HG03432 (cell line): ENCODE data around the gene PLCB3.
A peak's percentile ranks its signal among the peaks of the same experiment; 100 is the strongest.
"Not testable (repeated sequence)": the region's sequence is repeated elsewhere in the genome, so short reads cannot be mapped to it uniquely, and the experiment has no call there.

Experiments
- ATAC-seq: cut with Tn5 transposase; IDR thresholded peaks from one replicate; pipeline ENCODE4 v1.9.1; 2021; ENCODE audit warnings: mild to moderate bottlenecking, moderate library complexity; ENCODE audit not compliant: unreplicated experiment

PLCB3 gene

DNA sequence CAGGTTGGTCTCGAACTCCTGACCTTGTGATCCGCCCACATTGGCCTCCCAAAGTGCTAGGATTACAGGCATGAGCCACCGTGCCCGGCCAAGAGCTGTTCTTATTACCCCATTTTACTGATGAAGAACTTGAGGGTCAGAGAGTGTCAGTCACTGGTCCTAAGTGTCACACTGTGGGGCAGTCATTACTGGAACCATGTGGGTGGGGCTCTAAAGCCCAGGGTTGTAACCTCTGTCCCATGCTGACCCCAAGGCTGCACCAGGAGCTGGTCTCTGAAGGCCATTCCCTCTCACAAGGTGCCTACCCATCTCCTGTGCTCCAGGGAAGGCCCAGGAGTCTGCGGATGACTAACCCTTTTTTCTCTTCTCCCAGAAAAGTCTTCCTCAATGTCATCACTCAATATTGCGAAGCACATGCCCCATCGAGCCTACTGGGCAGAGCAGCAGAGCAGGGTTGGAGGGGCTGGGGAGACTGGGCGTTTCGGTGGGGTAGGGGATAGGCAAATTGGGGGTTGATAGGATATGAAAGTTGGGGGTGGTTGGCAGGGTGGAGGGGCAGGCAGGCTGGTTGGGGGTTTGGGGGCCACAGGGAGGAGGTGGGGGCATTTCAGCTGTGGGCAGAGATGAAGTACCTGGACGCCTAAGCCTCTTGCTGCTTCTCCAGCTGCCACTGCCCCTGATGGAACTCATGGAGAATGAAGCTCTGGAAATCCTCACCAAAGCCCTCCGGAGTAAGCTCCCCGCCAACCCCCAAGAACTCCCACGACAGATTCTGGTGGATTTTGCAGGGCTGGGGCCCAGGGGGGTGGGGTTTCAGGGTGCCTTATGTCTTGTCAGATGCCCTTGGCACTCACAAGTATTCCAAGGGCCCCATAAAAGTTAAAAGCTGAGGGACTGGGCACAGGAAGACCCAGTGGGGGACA, 52.0 kb downstream of the PLCB3 start:
- ATAC-seq: no peak

DNA sequence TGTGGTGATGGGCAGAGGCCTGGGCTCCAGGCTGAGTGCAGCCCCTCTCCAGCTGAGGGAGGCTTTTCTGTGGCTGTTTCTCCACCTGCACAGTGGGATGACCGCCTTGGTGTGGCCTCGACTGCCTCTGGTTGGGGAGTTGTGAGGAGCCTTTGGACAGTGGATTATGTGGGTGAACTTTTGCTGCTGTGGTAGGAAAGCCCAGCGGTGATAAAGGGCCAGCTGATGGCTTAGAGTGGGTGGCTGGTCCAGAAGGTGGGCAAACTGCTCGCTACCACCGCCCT, 52.6 kb downstream of the PLCB3 start:
- ATAC-seq: no peak

DNA sequence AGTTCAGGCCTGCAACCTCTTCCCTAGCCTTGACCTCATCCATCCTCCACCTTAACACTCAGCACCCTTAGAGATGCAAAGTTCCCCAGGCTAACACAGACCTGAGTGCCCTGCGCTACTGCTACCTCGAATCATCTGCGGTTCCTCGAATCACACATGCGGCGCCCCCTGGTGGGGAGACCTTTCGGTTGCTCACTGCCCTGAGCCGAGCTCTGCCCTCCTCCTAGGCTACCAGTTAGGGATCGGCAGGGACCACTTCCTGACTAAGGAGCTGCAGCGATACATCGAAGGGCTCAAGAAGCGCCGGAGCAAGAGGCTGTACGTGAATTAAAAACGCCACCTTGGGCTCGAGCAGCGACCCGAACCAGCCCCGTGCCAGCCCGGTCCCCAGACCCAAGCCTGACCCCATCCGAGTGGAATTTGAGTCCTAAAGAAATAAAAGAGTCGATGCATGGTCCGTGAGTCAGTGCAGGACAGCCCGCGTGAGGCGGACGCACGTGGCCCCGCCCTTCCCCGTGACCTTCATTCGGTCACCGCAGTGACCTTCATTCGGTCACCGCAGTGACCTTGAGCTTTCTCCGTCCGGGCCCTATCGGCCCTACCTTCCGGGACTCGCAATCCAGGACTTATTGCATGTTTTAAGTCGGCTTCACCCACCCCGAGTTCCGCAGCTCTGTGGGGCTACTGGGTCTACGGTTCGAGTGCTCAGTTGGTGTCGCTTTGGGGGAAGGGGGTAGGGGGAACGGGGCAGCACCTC, 53.2 kb downstream of the PLCB3 start:
- ATAC-seq: peak; percentile 35

DNA sequence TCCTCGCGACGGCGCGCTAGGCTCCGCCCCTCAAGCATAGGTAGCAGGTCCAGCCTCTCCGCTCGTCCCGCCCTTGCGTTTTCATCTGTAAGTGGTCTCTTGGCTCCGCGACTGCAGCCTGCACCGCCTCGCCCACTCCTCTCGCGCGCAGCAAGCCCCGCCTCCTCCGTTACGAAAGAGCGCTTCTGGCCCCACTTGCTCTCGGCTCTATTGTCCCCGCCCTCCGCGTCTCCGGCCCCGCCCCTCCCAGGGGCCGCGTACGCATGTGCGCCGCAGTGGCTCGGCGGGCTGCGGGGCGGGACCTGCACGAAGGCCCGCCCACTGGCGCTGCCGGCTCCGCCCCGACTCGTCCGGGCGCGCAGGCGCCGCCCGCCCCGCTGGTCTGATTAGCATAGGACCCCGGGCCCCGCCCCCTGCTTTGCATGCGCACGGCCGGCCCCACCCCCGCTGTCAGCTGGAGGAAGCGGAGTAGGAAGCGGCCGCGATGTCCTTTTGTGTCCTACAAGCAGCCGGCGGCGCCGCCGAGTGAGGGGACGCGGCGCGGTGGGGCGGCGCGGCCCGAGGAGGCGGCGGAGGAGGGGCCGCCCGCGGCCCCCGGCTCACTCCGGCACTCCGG, 53.9 kb downstream of the PLCB3 start, which contains the start of gene ESRRA:
Gene ESRRA, plus strand, starts transcription at position 450 of the 616 bp plus-strand sequence. CDS start 1,656 bp downstream, outside the sequence.
- ATAC-seq: peak; percentile 70

DNA sequence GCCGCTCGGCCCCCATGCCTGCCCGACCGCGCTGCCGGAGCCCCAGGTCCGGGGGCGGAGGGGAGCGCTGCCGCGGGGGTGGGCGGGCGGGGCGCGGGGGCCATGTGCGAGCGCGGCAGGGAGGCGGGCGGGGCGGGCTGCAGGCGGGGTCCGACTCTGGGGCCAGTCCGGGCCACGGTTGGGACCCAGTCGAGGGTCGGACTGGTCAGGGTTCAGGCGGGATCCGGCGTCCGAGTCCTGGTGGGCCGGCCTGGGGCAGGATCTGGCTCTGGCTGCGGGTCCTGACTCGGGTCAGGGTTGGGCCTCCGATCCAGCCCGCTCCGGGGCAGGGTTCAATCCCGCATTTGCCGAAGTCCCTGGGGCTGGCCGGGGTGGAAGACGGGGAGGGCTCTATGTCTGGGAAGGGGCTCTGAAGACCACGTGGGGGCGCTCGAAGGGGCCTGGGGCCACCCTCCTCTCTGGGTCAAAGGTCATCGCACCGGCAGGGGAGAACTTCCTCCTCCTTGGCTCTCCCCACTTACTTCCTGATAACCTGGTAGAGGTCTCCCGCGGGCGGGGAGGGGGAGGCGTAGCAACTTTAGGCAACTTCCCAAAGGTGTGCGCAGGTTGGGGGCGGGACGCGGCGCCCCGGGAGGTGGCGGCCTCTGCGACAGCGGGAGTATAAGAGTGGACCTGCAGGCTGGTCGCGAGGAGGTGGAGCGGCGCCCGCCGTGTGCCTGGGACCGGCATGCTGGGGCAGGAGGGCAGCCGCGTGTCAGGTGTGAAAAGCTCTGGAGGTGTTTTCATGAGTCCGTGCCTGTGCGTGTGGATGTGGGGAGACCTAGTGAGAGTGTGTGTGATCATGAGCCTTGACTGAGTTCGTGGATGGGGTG, 54.6 kb downstream of the PLCB3 start:
- peak; percentile 24 for ATAC-seq

DNA sequence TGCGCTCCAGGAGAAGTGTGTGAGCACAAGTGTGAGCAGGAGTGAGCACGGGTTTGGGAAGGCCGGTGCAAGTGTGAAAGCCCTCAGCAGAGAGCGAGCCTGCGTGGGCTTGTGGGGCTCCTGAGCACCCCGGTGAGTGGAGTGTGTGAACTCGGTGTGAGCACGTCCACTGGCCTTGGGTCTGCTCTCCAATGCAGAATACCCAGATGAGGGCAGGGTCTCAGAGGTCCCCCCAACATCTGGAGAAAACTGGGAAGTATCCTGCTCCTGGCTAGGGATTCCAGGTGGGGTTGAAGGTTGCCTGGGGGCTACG, 55.2 kb downstream of the PLCB3 start:
- ATAC-seq: no peak

DNA sequence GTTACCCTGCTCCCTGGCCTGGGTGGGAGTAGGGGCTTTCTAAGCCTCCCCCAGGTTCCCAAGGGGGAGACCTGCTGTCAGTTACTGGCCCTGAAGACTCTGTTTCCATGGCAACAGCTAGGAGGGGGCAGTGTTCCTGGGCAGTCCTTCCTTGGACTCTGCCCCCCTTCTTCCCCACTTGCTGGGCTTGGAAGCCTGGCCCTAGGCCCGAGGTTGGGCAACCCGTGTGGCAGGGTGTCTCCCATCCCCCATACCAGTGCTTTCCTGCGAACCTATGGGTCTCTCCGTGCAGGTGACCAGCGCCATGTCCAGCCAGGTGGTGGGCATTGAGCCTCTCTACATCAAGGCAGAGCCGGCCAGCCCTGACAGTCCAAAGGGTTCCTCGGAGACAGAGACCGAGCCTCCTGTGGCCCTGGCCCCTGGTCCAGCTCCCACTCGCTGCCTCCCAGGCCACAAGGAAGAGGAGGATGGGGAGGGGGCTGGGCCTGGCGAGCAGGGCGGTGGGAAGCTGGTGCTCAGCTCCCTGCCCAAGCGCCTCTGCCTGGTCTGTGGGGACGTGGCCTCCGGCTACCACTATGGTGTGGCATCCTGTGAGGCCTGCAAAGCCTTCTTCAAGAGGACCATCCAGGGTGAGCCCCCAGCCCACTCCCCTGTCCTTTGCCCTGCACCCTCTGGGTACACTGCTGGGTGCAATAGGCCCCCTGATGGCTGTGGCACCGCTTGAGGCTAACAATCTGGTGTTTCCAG, 55.7 kb downstream of the PLCB3 start:
- no peak for ATAC-seq

DNA sequence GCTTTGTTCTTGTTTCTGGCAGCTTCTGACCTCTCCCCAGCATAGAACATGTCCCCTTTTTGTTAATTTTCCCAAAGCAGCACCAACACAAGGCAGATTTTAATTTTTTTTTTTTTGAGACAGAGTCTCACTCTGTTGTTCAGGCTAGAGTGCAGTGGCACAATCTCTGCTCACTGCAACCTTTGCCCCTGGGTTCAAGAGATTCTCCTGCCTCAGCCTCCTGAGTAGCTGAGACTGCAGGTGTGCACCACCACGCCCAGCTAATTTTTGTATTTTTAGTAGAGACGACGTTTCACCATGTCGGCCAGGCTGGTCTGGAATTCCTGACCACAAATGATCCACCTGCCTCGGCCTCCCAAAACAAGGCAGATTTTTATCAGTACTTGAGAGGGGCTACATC, 56.5 kb downstream of the PLCB3 start:
- not testable (repeated sequence) for ATAC-seq

DNA sequence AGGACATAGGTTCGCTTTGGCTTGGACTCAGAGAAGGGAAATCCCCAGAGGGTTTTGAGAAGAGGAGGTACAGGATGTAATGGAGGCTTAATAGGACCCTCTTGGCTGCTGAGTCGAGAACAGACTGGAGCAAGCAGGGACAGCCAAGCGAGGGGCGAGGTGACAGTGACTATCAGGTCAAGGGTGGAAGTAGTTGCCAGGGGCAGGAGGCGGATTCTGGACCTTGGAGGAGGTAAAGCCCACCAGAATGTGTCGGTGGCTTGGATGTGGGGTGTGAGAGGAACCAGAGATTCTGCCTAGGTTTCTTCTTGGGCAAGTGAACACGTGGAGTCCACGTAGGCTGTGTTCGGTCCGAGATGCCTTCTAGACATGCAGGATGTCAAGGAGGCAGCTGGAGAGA, 61.6 kb downstream of the PLCB3 start:
- no peak for ATAC-seq

DNA sequence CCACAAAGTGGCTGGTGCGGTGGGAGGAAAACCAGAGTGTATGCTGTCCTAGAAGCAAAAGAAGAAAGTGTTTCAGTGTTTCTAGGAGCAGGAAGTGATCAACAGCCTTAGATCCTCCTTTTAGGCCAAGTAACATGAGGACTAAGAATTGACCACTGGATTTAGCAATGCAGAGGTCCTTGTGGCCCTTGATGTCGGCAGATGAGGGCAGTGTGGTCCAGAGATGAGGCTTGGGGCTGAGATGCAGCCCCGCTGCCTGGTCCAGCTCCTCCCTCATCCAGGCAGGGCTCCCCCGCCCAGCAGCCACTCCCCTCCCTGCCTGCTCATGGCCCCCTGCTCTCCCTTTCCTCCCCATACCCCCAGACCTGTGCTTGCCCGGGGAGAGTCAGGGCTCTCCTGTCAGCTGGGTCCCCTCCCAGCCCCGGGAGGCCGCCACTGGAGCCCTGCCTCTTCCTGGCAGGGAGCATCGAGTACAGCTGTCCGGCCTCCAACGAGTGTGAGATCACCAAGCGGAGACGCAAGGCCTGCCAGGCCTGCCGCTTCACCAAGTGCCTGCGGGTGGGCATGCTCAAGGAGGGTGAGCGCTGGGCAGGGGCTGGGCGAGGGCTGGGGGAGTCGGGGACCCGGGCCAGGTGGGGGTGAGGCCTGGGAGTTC, 62.3 kb downstream of the PLCB3 start:
- ATAC-seq: no peak

DNA sequence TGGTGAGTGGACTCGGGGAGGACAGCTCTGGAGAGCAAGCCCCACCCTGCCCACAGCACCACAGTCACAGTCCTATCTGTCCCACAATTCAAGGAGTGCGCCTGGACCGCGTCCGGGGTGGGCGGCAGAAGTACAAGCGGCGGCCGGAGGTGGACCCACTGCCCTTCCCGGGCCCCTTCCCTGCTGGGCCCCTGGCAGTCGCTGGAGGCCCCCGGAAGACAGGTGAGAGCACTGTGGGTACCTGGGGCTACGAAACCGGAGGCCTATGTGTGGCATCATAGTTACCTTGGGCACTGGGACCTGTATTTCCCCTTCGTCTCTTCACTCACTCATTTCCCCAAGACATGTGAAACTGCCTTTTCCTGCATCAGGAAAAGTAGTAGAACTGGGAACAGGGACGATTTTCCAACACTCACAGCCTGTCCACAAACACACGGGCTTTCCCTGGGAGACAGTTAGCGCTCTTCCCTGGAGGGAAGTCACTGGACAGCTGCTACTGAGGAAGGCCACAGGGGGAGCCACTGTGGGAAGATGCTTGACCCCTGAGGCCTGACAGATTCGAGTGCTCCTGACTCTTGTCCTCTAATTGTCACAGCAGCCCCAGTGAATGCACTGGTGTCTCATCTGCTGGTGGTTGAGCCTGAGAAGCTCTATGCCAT, 62.9 kb downstream of the PLCB3 start:
- ATAC-seq: no peak

DNA sequence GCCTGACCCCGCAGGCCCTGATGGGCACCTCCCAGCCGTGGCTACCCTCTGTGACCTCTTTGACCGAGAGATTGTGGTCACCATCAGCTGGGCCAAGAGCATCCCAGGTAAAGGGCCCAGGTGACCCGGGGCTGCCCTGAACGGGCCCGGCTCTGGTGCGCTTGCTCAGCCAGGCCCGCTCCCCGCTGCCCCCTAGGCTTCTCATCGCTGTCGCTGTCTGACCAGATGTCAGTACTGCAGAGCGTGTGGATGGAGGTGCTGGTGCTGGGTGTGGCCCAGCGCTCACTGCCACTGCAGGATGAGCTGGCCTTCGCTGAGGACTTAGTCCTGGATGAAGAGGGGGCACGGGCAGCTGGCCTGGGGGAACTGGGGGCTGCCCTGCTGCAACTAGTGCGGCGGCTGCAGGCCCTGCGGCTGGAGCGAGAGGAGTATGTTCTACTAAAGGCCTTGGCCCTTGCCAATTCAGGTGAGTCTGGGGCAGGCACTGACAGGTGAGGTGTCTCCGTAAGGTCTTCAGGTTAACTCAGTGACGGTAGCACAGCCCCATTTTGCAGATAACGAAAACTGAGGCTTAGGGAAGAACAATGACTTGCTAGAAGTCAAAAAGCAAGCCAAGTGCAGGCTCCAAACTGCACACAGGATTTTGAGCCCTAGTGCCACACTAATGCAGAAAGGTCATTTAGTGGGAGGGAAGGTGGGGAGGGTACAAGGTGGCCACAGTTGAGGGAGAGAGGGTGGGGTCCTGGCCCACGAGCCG, 63.7 kb downstream of the PLCB3 start:
- no peak for ATAC-seq

DNA sequence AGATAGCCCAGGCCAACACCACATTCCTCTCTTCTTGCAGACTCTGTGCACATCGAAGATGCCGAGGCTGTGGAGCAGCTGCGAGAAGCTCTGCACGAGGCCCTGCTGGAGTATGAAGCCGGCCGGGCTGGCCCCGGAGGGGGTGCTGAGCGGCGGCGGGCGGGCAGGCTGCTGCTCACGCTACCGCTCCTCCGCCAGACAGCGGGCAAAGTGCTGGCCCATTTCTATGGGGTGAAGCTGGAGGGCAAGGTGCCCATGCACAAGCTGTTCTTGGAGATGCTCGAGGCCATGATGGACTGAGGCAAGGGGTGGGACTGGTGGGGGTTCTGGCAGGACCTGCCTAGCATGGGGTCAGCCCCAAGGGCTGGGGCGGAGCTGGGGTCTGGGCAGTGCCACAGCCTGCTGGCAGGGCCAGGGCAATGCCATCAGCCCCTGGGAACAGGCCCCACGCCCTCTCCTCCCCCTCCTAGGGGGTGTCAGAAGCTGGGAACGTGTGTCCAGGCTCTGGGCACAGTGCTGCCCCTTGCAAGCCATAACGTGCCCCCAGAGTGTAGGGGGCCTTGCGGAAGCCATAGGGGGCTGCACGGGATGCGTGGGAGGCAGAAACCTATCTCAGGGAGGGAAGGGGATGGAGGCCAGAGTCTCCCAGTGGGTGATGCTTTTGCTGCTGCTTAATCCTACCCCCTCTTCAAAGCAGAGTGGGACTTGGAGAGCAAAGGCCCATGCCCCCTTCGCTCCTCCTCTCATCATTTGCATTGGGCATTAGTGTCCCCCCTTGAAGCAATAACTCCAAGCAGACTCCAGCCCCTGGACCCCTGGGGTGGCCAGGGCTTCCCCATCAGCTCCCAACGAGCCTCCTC, 64.6 kb downstream of the PLCB3 start:
- not testable (repeated sequence) for ATAC-seq

DNA sequence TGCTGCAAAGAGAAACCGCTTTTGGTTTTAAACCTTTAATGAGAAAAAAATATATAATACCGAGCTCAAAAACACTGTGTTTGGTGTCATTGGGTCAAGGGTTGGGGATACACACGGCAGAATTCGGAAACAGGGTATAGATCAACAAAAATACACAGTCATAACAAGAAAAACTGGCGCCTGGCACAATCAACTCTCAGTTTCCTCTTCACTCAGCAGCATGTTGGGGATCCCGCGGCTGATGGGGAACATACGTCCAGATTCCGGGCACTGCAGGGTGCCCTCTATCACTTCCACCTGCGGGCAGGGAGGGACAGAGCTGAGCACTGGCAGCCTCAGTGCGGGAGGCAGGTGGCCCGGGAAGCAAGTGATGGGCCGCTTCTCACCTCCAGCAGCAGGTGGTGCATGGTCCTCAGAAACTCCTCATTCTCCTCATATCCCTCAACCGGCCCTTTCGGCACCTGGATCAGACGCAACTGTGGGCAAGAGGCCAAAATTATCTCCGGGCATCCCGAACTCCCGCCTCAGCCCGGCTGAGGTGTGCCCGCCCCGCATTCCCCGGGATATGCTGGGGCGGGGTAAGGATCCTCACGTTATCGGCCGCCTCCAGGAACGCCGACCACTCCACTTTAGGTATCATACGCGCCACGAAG, 65.5 kb downstream of the PLCB3 start:
- peak; percentile 5 for ATAC-seq

DNA sequence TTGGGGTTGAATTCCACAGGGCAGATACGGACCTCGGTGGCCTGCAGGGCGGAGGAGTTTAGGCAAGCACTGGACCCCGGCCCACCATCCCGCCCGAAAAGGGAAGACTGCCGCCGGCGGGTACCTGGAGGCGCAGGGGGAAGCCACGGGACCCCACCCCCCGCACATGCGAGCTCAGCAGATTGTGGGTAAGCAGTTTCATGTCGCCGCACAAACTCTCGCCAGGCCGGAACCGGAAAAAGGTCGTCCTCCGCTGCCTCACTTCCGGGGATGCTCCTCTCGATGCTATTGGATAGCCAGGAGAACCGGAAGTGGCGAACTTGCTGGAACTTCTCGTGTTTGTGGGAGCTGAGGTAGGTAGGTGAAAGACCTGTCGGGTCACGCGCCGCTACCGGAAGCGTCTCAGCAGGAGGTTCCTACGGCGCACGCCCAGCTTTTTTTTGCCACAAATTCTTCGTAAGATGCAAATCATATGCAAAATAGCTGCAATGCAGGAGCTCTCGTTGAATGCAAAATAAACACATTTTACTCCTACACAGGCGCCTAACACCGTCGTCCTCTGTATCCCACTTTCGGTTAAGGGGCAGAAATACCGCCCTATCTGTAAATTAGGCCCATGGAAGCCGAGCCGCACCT, 66.1 kb downstream of the PLCB3 start, which contains the start of gene TRMT112:
Gene TRMT112, minus strand, starts transcription at position 235 of the 636 bp plus-strand sequence. Its CDS starts 33 bp downstream, at position 202.
- peak; percentile 52 for ATAC-seq
